Left kidney (tissue), 2 donors: Measurements from ENCODE around the gene EEF1G. TPM values are rescaled to one million over a fixed set of nuclear protein-coding genes. Genes with fewer than 3 reads are reported as not detected.
"Not testable (repeated sequence)": the region's sequence is repeated elsewhere in the genome, so short reads cannot be mapped to it uniquely, and the experiment has no call there.

Experiments
- DNase-seq: peaks from one replicate; pipeline ENCODE4 v3.0.0-alpha.2; 2013
- polyA plus RNA-seq: library from polyadenylated mRNA; unstranded; fragments of 120-200 nt; gene quantifications from one replicate; pipeline ENCODE4 v1.2.1, GENCODE V29; 2013; ENCODE audit not compliant: insufficient read length

EEF1G gene
- polyA plus RNA-seq, 1 donor, result 2,043 TPM

DNA sequence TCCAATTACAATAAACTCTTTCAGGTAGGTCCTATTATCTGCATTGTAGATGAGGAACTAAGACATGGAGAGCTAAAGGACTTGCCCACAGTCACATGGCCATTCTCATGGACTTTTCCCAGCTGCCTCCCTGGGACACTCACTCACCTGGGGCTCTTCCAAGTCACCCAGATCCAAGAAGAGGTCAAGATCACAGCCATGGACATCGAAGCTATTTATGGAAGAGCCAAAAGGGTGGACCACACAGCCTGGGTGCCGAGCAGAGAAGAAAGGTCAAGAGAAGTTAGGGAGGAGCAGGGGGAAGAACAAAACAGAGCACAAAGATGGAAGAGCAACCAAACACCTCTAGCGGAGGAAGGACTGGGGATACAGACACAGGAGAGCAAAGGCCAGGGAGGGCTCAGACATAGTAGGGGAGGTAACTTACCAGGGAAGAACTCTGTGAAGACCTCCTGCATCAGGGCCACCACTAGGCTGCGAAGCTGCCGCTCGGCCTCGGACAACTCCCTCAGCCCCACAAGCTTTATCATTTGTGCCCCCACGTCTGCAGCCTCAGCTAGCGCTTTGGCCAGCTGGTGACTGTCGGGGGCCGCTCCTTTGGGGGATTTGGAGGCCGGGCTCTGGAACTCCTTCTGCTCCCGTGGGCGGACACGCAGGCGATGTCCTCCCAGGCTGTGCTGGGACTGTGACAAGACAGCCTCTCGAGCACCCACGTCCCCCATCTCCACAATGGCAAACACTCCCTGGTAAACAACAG is 7.4 kb upstream of the EEF1G start:
- no peak for DNase-seq

- no peak for DNase-seq
Measured at GRCh38 chr11:62579252-62579651, 5.6 kb upstream of the EEF1G start.

GRCh38 chr11:62578541-62578940 is 4.8 kb upstream of the EEF1G start:
- no peak for DNase-seq

- no peak for DNase-seq
Measured at GRCh38 chr11:62577046-62577714, 3.5 kb upstream of the EEF1G start.

DNA sequence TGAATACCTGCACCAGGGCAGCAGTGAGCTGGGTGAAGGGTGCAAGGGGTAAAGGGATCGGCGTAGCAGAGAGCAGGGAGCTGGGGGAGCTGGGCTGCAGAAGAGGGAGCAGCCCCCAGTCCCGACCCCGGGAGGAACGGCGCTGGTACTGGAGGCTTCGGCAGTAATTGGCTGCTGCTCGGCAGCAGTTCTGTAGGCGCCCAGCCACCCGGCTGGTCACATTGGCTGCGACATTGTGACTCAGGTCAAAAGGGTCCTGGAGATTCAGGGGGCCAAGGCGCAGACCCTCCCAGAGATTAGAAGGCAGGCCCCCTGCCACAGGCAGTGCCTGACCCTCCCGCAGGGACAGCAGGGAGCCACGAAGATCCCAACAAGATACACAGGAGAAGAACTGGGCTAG is 2.1 kb upstream of the EEF1G start:
- no peak for DNase-seq

GRCh38 chr11:62575156-62575555 is 1.5 kb upstream of the EEF1G start:
- DNase-seq, result no peak

GRCh38 chr11:62574363-62575071 is 826 bp upstream of the EEF1G start:
- DNase-seq, result no peak

GRCh38 chr11:62573006-62573591 is 592 bp downstream of the EEF1G start:
- DNase-seq, result no peak

DNA sequence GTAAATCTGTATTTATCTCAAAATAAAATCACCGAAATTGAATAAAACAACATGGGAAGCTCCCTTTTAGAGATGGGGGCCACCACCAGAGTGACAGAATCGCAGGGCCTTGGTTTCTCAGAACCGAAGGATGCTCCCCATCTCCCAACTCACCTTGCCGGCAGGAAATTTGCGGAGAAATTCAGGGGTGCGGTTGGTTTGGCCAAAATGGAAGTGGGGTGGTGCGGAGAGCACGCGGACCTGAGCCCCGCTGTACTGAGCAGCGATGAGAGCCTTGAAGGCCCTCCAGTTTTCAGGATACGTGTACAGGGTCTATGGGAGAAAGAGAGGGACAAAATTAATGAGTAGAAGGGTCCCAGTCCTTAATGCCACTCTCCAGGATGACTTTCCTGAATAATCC is 1.3 kb downstream of the EEF1G start:
- DNase-seq, result no peak

DNA sequence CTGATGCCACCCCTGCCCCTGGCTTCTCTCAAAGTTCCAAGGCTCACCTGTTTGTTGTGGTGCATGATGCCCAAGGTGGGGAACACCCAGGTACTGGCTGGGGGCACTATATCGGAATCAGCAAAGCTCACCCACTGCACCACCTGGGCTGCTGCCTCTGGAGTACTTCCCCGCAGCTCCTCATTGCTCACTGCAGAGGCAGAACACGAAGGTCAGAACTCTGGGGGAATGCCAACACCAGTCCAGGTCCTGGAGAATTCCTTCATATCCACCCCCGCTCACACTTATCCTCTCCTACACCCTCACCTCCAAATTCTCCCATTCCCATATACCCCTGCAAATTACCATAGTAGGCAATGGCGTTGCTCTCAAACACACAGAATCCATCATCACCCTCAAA is 2.2 kb downstream of the EEF1G start:
- not testable (repeated sequence) for DNase-seq

DNA sequence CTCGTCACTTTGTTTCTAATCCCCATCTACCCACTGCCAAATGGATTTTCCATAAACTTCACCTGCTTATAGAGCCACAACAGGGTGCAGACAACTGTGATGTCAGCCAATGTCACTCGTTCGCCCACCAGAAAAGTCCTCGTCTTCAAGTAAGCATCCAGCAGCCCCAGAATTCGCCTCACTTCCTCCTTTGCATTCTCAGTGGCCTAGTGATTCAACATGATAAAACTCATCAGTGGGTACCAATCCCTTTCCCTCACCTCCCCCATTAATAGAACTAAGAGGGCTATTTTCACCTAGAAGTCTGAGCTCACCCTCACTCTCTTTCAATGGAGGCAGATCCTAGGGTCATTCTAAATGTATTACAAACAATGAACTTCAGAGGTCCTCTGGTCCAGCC is 2.8 kb downstream of the EEF1G start:
- DNase-seq, result not testable (repeated sequence)

DNA sequence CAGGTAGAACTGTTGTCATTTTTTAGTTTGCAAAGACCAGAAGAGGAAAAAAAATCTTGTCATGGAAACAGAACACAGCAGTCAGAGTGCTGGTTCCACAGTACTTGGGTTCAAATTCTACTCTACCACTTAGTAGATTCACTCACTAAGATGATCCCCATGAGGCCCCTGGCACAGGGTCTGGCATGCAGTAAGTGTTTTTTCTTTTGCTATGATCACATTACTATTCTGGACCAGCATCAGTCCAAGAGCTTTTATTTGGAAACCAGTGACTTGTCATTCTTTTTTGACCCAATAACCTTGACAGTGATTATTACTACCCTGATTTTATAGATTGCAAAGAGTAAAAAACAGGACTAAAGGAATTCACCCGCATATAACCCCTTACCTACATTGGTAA is 4.1 kb downstream of the EEF1G start:
- no peak for DNase-seq

GRCh38 chr11:62567018-62567633 is 6.6 kb downstream of the EEF1G start:
- no peak for DNase-seq

DNA sequence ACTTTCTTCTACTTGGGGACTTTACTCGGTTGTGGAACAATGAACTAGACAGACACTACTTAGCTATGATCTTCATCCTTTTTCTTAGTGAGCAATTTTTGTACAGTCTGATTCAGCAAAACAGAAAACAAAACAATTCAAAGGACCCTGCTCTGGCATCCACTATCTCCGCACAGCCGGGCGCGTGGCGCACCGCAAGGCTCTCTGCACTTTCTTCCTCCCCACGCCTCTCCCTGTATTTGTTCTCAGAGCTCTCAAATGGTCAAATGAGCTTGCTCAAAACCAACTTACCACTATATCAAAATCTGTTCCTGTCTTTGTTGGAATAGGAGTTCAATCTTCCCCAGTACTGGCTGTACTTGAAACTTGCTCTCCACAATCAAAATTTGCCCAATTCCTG is 7.4 kb downstream of the EEF1G start:
- DNase-seq, result no peak

DNA sequence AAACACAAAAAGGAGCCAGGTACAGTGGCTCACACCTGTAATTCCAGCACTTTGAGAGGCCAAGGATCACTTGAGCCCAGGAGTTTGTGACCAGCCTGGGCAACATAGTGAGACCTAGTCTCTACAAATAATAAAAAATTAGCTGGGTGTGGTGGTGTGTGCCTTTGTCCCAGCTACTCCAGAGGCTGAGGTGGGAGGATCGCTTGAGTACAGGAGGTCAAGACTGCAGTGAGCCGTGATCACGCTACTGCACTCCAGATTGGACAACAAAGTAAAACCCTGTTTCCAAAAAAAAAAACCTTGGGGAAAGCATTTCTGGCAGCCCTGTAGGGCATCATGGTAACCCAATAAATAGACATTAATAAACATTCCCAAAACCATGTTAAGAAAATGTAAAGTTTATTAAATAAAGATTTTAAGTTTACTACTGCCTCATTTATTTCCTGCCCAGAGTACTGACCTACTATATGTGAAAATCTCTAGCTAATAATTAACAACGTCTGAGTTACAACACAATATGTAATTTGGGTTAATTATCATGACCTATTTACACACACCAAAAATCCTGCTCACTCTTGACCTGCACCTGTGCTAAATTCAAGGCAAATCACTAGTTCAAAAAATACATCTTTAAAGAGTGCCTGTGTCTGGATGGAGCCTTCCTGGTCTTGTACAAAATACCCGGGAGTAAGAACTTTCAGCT is 8.4 kb downstream of the EEF1G start:
- DNase-seq, result no peak

DNA sequence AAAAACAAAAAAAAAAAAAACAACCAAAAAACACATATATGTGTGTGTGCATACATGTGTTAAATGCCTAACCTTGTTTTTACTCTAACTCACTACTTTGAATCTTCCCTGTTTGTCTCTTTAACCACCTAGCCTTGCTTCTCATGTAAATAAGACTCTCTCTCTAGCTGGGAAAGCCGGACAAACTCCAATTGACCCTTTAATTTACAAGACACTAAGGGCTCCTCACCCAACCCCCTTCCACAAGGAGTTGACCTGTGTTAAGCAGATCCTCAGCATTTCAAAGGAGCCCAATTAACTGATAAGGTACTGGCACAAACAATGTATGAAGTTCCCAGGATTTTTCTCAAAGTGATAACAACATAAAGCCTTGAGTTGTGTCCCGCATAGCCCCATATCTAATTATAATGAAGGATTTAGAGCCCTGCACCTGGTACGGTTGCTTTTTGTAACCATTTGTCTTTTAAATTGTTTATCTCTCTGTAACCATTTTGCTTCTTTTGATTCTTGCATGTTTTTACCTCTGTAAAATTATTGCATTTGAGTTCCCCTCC is 11.9 kb downstream of the EEF1G start:
- not testable (repeated sequence) for DNase-seq

- DNase-seq, result no peak
Measured at GRCh38 chr11:62560566-62561103, 13.1 kb downstream of the EEF1G start.

- DNase-seq, result not testable (repeated sequence)
Measured at GRCh38 chr11:62559626-62560025, 14.1 kb downstream of the EEF1G start.

DNA sequence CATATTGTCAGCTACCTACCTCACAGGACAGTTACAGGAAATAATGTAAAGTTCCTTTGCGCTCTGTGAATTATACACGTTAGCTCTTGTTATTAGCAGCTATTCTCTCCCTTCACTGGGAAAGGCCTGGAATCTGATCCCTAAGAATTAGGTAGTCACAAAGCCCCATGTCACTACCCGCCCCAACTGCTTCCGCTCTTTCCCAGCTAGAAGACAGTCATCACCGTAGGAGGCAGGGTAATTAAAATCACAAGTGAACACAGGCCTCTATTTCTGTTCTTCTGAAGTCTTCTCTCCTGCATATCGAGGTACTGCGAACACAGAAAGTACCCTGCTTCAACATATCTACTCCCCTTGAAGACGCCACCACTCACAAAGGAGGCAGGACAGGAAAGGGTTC is 14.5 kb downstream of the EEF1G start:
- DNase-seq, result no peak

DNA sequence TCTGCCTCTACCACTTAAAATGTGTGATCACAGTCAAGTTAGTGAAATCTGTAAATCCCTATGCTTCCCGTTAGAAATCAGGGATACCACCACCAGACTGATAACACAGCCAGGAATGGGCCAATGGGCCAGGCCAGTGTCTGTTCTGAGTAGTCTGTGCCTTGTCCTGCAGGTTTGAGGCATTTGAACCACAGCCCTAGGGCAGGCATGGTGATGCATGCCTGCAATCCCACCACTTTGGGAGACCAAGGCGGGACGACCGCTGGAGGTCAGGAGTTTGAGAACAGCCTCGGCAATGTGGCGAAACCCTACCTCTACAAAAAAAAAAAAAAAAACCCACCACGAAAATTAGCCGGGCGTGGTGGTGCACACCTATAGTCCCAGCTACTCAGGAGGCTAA is 15.0 kb downstream of the EEF1G start:
- no peak for DNase-seq
